AG10803 (cell line): ENCODE results near the gene MPPED2.

Experiments used
- DNase-seq: peaks from one replicate; pipeline ENCODE4 v3.0.0; 2010; ENCODE audit warnings: low read depth
- H3K4me3 ChIP-seq: 2 replicates; pipeline ENCODE4 v1.5.1; 2011; ENCODE audit warnings: mild to moderate bottlenecking, low read length, control low read depth
- CTCF ChIP-seq: conservative IDR thresholded peaks from 2 replicates; pipeline ENCODE4 v1.5.1; 2011; ENCODE audit warnings: mild to moderate bottlenecking, low read length, control low read depth, inconsistent platforms

MPPED2 gene

GRCh38 chr11:30481796-30482195 lies 104.4 kb downstream of the MPPED2 start:
- DNase-seq: no peak
- TF ChIP-seq CTCF: no peak
- no peak overlapping the region for H3K4me3 ChIP-seq

- TF ChIP-seq CTCF: no peak
- no peak for DNase-seq
- H3K4me3 ChIP-seq: no peak overlapping the region
Observed at GRCh38 chr11:30481330-30481729, 104.8 kb downstream of the MPPED2 start.

- TF ChIP-seq CTCF: no peak
- no peak overlapping the region for H3K4me3 ChIP-seq
Observed at GRCh38 chr11:30479899-30480298, 106.3 kb downstream of the MPPED2 start.

GRCh38 chr11:30478923-30479322 lies 107.2 kb downstream of the MPPED2 start:
- no peak overlapping the region for H3K4me3 ChIP-seq
- no peak for DNase-seq
- no peak for TF ChIP-seq CTCF

More at GRCh38 chr11:30479899-30480298, 106.3 kb downstream of the MPPED2 start:
- no peak for DNase-seq

- no peak for DNase-seq
- no peak overlapping the region for H3K4me3 ChIP-seq
- TF ChIP-seq CTCF: no peak
Observed at GRCh38 chr11:30477061-30477460, 109.1 kb downstream of the MPPED2 start.

GRCh38 chr11:30474151-30474954 lies 111.8 kb downstream of the MPPED2 start:
- no peak overlapping the region for H3K4me3 ChIP-seq
- no peak for TF ChIP-seq CTCF
- DNase-seq: no peak

- H3K4me3 ChIP-seq: no peak overlapping the region
- no peak for TF ChIP-seq CTCF
- no peak for DNase-seq
Observed at GRCh38 chr11:30471244-30471643, 114.9 kb downstream of the MPPED2 start.
